Measurements from ENCODE around the gene EIF2AK3. TPM values are rescaled to one million over a fixed set of nuclear protein-coding genes. Genes with fewer than 3 reads are reported as not detected.
"Not testable (repeated sequence)": the region's sequence is repeated elsewhere in the genome, so short reads cannot be mapped to it uniquely, and the experiment has no call there.

Gene EIF2AK3
- total RNA-seq, 1 donor from 2014 or later: 29.6 TPM

- no peak for DNase-seq (ENCODE audit: low spot score)
- H3K4me1 Mint-ChIP-seq (ENCODE audit: low read depth): no peaks in the 10 kb centered on the region
- H3K27me3 Mint-ChIP-seq (ENCODE audit: insufficient read depth): peaks cover 4% of the 10 kb centered on the region
- H3K9me3 Mint-ChIP-seq: no peaks in the 10 kb centered on the region
- no peaks in the 10 kb centered on the region for H3K36me3 Mint-ChIP-seq (ENCODE audit: low read depth)
- intact Hi-C loops (cut with micrococcal nuclease): no loop called here
- no peak overlapping the region for H3K4me3 Mint-ChIP-seq
- H3K27ac Mint-ChIP-seq: no peak overlapping the region
Observed at GRCh38 chr2:88656690-88657089, 29.4 kb upstream of the EIF2AK3 start.

GRCh38 chr2:88654714-88655113 lies 27.4 kb upstream of the EIF2AK3 start:
- no peak for DNase-seq (ENCODE audit: low spot score)
- peaks cover 5% of the 10 kb centered on the region for H3K27me3 Mint-ChIP-seq (ENCODE audit: insufficient read depth)
- no peaks in the 10 kb centered on the region for H3K9me3 Mint-ChIP-seq
- H3K4me1 Mint-ChIP-seq (ENCODE audit: low read depth): no peaks in the 10 kb centered on the region
- intact Hi-C loops (cut with micrococcal nuclease): no loop called here
- no peaks in the 10 kb centered on the region for H3K36me3 Mint-ChIP-seq (ENCODE audit: low read depth)
- no peak overlapping the region for H3K4me3 Mint-ChIP-seq
- no peak overlapping the region for H3K27ac Mint-ChIP-seq

- DNase-seq (ENCODE audit: low spot score): no peak
- Mint-ChIP-seq H3K4me1 (ENCODE audit: low read depth) (no peaks in the 10 kb centered on the region), H3K4me3 (no peak overlapping the region), H3K27ac (no peak overlapping the region), H3K27me3 (ENCODE audit: insufficient read depth) (peaks cover 5% of the 10 kb centered on the region), H3K36me3 (ENCODE audit: low read depth) (no peaks in the 10 kb centered on the region), H3K9me3 (no peaks in the 10 kb centered on the region)
- intact Hi-C loops (cut with micrococcal nuclease): no loop called here
Observed at GRCh38 chr2:88651646-88652045, 24.4 kb upstream of the EIF2AK3 start.

- H3K4me1 Mint-ChIP-seq (ENCODE audit: low read depth): peaks cover 35% of the 10 kb centered on the region
- peak overlapping the region; percentile 54 for H3K27ac Mint-ChIP-seq
- H3K4me3 Mint-ChIP-seq; H3K27me3 Mint-ChIP-seq (ENCODE audit: insufficient read depth); H3K36me3 Mint-ChIP-seq (ENCODE audit: low read depth); intact Hi-C loops (cut with micrococcal nuclease); DNase-seq (ENCODE audit: low spot score): not testable (repeated sequence)
- H3K9me3 Mint-ChIP-seq: peaks cover 13% of the 10 kb centered on the region
Observed at GRCh38 chr2:88645291-88645882, 18.1 kb upstream of the EIF2AK3 start.

GRCh38 chr2:88642278-88642677 lies 15.0 kb upstream of the EIF2AK3 start:
- peaks cover 66% of the 10 kb centered on the region for H3K4me1 Mint-ChIP-seq (ENCODE audit: low read depth)
- H3K27me3 Mint-ChIP-seq (ENCODE audit: insufficient read depth): peaks cover 4% of the 10 kb centered on the region

GRCh38 chr2:88641330-88641729 lies 14.1 kb upstream of the EIF2AK3 start:
- Mint-ChIP-seq H3K9me3 (peaks cover 20% of the 10 kb centered on the region), H3K4me3 (no peak overlapping the region), H3K4me1 (ENCODE audit: low read depth) (peaks cover 74% of the 10 kb centered on the region), H3K36me3 (ENCODE audit: low read depth) (peaks cover 12% of the 10 kb centered on the region), H3K27me3 (ENCODE audit: insufficient read depth) (peaks cover 4% of the 10 kb centered on the region), H3K27ac (peak overlapping the region; percentile 34)
- DNase-seq (ENCODE audit: low spot score): no peak
- intact Hi-C loops (cut with micrococcal nuclease): no loop called here

More at GRCh38 chr2:88642278-88642677, 15.0 kb upstream of the EIF2AK3 start:
- Mint-ChIP-seq H3K9me3 (peaks cover 20% of the 10 kb centered on the region), H3K4me3 (peak overlapping the region; percentile 15), H3K27ac (no peak overlapping the region), H3K36me3 (ENCODE audit: low read depth) (peaks cover 12% of the 10 kb centered on the region)
- DNase-seq (ENCODE audit: low spot score): no peak
- intact Hi-C loops (cut with micrococcal nuclease): no loop called here

GRCh38 chr2:88639865-88640264 lies 12.6 kb upstream of the EIF2AK3 start:
- intact Hi-C loops (cut with micrococcal nuclease): loop anchor here (1.0 kb wide), 2 partner anchors 40 to 51 kb away; partner anchors contain the start of gene RPIA

GRCh38 chr2:88638743-88639142 lies 11.5 kb upstream of the EIF2AK3 start:
- intact Hi-C loops (cut with micrococcal nuclease): loop anchor here (1.0 kb wide), 3 partner anchors 10 to 53 kb away; partner anchors contain the start of gene RPIA
- peak; percentile 19 for DNase-seq (ENCODE audit: low spot score)
- Mint-ChIP-seq H3K36me3 (ENCODE audit: low read depth) (peaks cover 12% of the 10 kb centered on the region), H3K27me3 (ENCODE audit: insufficient read depth) (no peaks in the 10 kb centered on the region), H3K9me3 (peaks cover 20% of the 10 kb centered on the region), H3K27ac (peak overlapping the region; percentile 82), H3K4me3 (no peak overlapping the region), H3K4me1 (ENCODE audit: low read depth) (peaks cover 65% of the 10 kb centered on the region)

More at GRCh38 chr2:88639865-88640264, 12.6 kb upstream of the EIF2AK3 start:
- Mint-ChIP-seq H3K27me3 (ENCODE audit: insufficient read depth) (no peaks in the 10 kb centered on the region), H3K27ac (peak overlapping the region; percentile 90), H3K4me3 (peak overlapping the region; percentile 53), H3K4me1 (ENCODE audit: low read depth) (peaks cover 74% of the 10 kb centered on the region), H3K9me3 (peaks cover 20% of the 10 kb centered on the region), H3K36me3 (ENCODE audit: low read depth) (peaks cover 12% of the 10 kb centered on the region)
- no peak for DNase-seq (ENCODE audit: low spot score)

GRCh38 chr2:88638123-88638650 lies 10.9 kb upstream of the EIF2AK3 start:
- Mint-ChIP-seq H3K4me1 (ENCODE audit: low read depth) (peaks cover 63% of the 10 kb centered on the region), H3K4me3 (peak overlapping the region; percentile 3), H3K9me3 (peaks cover 18% of the 10 kb centered on the region), H3K27me3 (ENCODE audit: insufficient read depth) (no peaks in the 10 kb centered on the region), H3K36me3 (ENCODE audit: low read depth) (peaks cover 11% of the 10 kb centered on the region), H3K27ac (peak overlapping the region; percentile 82)
- intact Hi-C loops (cut with micrococcal nuclease): loop anchor here (1.0 kb wide), 1 partner anchor 10 kb away; no protein-coding TSS in a partner anchor
- DNase-seq (ENCODE audit: low spot score): no peak

GRCh38 chr2:88637464-88637863 lies 10.2 kb upstream of the EIF2AK3 start:
- Mint-ChIP-seq H3K36me3 (ENCODE audit: low read depth) (peaks cover 5% of the 10 kb centered on the region), H3K27ac (peak overlapping the region; percentile 82), H3K4me1 (ENCODE audit: low read depth) (peaks cover 56% of the 10 kb centered on the region), H3K27me3 (ENCODE audit: insufficient read depth) (no peaks in the 10 kb centered on the region), H3K4me3 (no peak overlapping the region), H3K9me3 (peaks cover 10% of the 10 kb centered on the region)
- DNase-seq (ENCODE audit: low spot score): no peak
- intact Hi-C loops (cut with micrococcal nuclease): no loop called here

- H3K36me3 Mint-ChIP-seq (ENCODE audit: low read depth): peaks cover 5% of the 10 kb centered on the region
- no peaks in the 10 kb centered on the region for H3K27me3 Mint-ChIP-seq (ENCODE audit: insufficient read depth)
- peaks cover 7% of the 10 kb centered on the region for H3K9me3 Mint-ChIP-seq
- no peak for DNase-seq (ENCODE audit: low spot score)
- H3K27ac Mint-ChIP-seq: no peak overlapping the region
- H3K4me1 Mint-ChIP-seq (ENCODE audit: low read depth): peaks cover 50% of the 10 kb centered on the region
- intact Hi-C loops (cut with micrococcal nuclease): no loop called here
- H3K4me3 Mint-ChIP-seq: no peak overlapping the region
Observed at GRCh38 chr2:88636026-88636425, 8.8 kb upstream of the EIF2AK3 start.

- Mint-ChIP-seq H3K4me1 (ENCODE audit: low read depth) (peaks cover 26% of the 10 kb centered on the region), H3K9me3 (no peaks in the 10 kb centered on the region), H3K27me3 (ENCODE audit: insufficient read depth) (no peaks in the 10 kb centered on the region), H3K4me3 (no peak overlapping the region), H3K27ac (no peak overlapping the region), H3K36me3 (ENCODE audit: low read depth) (no peaks in the 10 kb centered on the region)
- intact Hi-C loops (cut with micrococcal nuclease): no loop called here
- no peak for DNase-seq (ENCODE audit: low spot score)
Observed at GRCh38 chr2:88632569-88632968, 5.3 kb upstream of the EIF2AK3 start.

GRCh38 chr2:88628571-88628939 lies 1.3 kb upstream of the EIF2AK3 start:
- no peak for DNase-seq (ENCODE audit: low spot score)
- H3K36me3 Mint-ChIP-seq (ENCODE audit: low read depth): no peaks in the 10 kb centered on the region
- intact Hi-C loops (cut with micrococcal nuclease): loop anchor here (1.0 to 10.0 kb wide), 3 partner anchors 10 to 574 kb away; partner anchors contain the start of gene KRCC1
- no peaks in the 10 kb centered on the region for H3K9me3 Mint-ChIP-seq
- no peak overlapping the region for H3K27ac Mint-ChIP-seq
- H3K4me1 Mint-ChIP-seq (ENCODE audit: low read depth): peaks cover 5% of the 10 kb centered on the region
- no peak overlapping the region for H3K4me3 Mint-ChIP-seq
- H3K27me3 Mint-ChIP-seq (ENCODE audit: insufficient read depth): no peaks in the 10 kb centered on the region
